Left lung (tissue), 10 donors: ENCODE results near the gene RFK. TPM values are rescaled to one million over a fixed set of nuclear protein-coding genes. Genes with fewer than 3 reads are reported as not detected.

Experiments used
- ATAC-seq: fragments of 200-7000 bp; cut with Tn5 transposase; one replicate; pipeline ENCODE4 v1.9.1; 2020; ENCODE audit warnings: moderate library complexity
- DNase-seq, 4 donors: peaks; one replicate each; pipeline ENCODE4 v3.0.0-alpha.2; 2013 to 2020
- H3K27ac ChIP-seq, 2 donors: fragments of 200-600 bp; sonication (generic) in 1 of 2; one replicate each; pipeline versions ENCODE4 v1.5.0 to v1.8.0; 2020 to 2021
- H3K27me3 ChIP-seq, 2 donors: fragments of 200-600 bp; sonication (generic) in 1 of 2; one replicate each; pipeline versions ENCODE4 v1.5.0 to v1.8.0; 2020 to 2021
- H3K36me3 ChIP-seq, 2 donors: fragments of 200-600 bp; sonication (generic) in 1 of 2; one replicate each; pipeline versions ENCODE4 v1.5.0 to v1.8.0; 2020 to 2021
- H3K4me1 ChIP-seq, 2 donors: fragments of 200-600 bp; one replicate each; pipeline ENCODE4 v1.8.0; 2021
- H3K4me3 ChIP-seq, 2 donors: fragments of 200-600 bp; sonication (generic) in 1 of 2; one replicate each; pipeline versions ENCODE4 v1.5.0 to v1.8.0; 2020 to 2021; ENCODE audit warnings: mild to moderate bottlenecking in 1 of 2
- H3K9me3 ChIP-seq, 2 donors: fragments of 200-600 bp; sonication (generic) in 1 of 2; one replicate each; pipeline versions ENCODE4 v1.5.0 to v1.8.0; 2020 to 2021
- intact Hi-C, 2 donors: fragments of 100-400 bp; cut with DNase I; formaldehyde crosslinking; loops; one replicate each; pipeline versions ENCODE4 v1.11.2 to v1.14.2; 2022
- polyA plus RNA-seq, 6 donors: library from polyadenylated mRNA; unstranded; fragments of 120-200 nt; gene quantifications; one replicate each; pipeline ENCODE4 v1.2.1, GENCODE V29; 2013; ENCODE audit not compliant: insufficient read length in 6 of 6
- total RNA-seq, 2 donors: library from RNA; stranded (reverse); fragmentation: NEBNext Ultra II Directional; extraction: Animal tissue kit (Norgen Biotek cat#: 25700); gene quantifications; one replicate each; pipeline ENCODE4 v1.2.1, GENCODE V29; 2021
- TF ChIP-seq, protein P1 (sequence below), 2 donors: fragments of 200-600 bp; sonication (generic) in 1 of 2; IDR thresholded peaks; one replicate each; pipeline versions ENCODE4 v1.5.0 to v1.8.0; 2021; ENCODE audit warnings: antibody characterized with exemption in 2 of 2
- donor health status: DM: no; HTN: yes; CAD: no.
- donor health status: DM: no; HTN: no; CAD: no.

RFK gene
- total and polyA plus RNA-seq, 8 donors, result 15.4 to 23.3 (median 19.6) TPM

DNA sequence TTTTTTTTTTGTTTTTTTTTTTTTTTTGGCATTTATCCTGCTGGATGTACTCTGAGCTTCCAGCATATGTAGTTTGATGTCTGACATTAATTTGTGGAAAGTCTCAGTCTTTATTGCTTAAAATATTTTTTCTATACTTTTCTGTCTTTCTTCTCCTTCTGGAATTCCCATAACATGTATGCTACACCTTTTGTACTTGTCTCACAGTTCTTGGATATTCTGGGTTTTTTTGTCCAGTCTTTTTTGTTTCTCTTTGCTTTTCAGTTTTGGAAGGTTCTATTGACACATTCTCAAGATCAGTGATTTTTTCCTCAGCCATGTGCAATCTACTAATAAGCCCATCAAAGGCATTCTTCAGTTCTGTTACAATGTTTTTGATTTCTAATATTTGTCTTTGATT, 19.4 kb upstream of the RFK start:
- no peaks in the 10 kb centered on the region for H3K36me3 ChIP-seq
- DNase-seq, result no peak
- ATAC-seq, result no peak
- H3K4me1 ChIP-seq, result no peaks in the 10 kb centered on the region
- no peaks in the 10 kb centered on the region for H3K27me3 ChIP-seq
- peaks cover 0 to 10% of the 10 kb centered on the region in 2 donors for H3K9me3 ChIP-seq
- TF ChIP-seq, protein P1, sequence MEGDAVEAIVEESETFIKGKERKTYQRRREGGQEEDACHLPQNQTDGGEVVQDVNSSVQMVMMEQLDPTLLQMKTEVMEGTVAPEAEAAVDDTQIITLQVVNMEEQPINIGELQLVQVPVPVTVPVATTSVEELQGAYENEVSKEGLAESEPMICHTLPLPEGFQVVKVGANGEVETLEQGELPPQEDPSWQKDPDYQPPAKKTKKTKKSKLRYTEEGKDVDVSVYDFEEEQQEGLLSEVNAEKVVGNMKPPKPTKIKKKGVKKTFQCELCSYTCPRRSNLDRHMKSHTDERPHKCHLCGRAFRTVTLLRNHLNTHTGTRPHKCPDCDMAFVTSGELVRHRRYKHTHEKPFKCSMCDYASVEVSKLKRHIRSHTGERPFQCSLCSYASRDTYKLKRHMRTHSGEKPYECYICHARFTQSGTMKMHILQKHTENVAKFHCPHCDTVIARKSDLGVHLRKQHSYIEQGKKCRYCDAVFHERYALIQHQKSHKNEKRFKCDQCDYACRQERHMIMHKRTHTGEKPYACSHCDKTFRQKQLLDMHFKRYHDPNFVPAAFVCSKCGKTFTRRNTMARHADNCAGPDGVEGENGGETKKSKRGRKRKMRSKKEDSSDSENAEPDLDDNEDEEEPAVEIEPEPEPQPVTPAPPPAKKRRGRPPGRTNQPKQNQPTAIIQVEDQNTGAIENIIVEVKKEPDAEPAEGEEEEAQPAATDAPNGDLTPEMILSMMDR (IDR thresholded peaks at IDR 0.05), result no peak
- intact Hi-C loops, result no loop called here
- no peak overlapping the region for H3K27ac ChIP-seq
- H3K4me3 ChIP-seq, result no peak overlapping the region

DNA sequence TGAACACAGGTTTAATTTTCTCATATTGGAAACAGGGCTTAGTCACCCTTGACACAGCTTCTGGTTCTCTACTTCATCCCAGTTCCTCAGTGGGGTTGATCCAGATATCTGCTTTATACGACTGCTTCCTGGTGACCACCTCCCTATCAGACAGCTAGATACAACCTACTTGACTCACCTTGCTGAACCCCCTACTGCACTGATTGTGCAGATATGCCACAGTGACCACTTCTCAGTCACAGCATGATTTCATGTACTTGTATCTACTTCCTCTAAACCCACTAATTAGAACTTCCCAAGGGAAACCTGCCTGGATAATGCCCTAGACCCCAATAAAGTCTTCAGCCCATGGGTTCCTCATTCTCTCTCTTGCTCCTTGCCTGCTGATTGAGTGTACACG, 18.4 kb upstream of the RFK start:
- intact Hi-C loops, result no loop called here
- Histone ChIP-seq H3K4me3 (no peak overlapping the region), H3K4me1 (no peaks in the 10 kb centered on the region), H3K27ac (no peak overlapping the region), H3K27me3 (no peaks in the 10 kb centered on the region), H3K36me3 (no peaks in the 10 kb centered on the region), H3K9me3 (peaks cover 0 to 10% of the 10 kb centered on the region in 2 donors)
- TF ChIP-seq, protein P1 (IDR thresholded peaks at IDR 0.05), result no peak
- DNase-seq, result no peak
- ATAC-seq, result no peak

DNA sequence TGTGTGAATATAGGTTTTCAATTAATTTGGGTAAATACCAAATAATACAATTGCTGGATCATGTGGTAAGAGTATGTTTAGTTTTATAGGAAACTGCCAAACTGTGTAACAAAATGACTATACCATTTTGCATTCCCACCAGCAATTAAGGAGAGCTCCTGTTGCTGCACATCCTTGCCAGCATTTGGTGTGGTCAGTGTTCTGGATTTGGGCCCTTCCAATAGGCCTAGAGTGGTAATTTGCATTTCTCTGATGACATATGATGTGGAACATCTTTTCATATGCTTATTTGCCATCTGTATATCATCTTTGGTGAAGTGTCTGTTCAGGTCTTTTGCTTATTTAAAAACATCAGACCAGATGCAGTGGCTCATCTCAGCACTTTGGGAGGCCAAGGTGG, 11.6 kb upstream of the RFK start:
- ATAC-seq, result no peak
- no peak overlapping the region for H3K27ac ChIP-seq
- no peaks in the 10 kb centered on the region for H3K27me3 ChIP-seq
- no peaks in the 10 kb centered on the region for H3K36me3 ChIP-seq
- no peak for DNase-seq
- no peak overlapping the region for H3K4me3 ChIP-seq
- H3K4me1 ChIP-seq, result no peaks in the 10 kb centered on the region
- intact Hi-C loops, result no loop called here
- TF ChIP-seq, protein P1 (IDR thresholded peaks at IDR 0.05), result no peak
- no peaks in the 10 kb centered on the region for H3K9me3 ChIP-seq

- H3K27ac ChIP-seq, result no peak overlapping the region
- H3K9me3 ChIP-seq, result no peaks in the 10 kb centered on the region
- intact Hi-C loops, result no loop called here
- no peak overlapping the region for H3K4me3 ChIP-seq
- ATAC-seq, result no peak
- H3K4me1 ChIP-seq, result no peaks in the 10 kb centered on the region
- no peaks in the 10 kb centered on the region for H3K36me3 ChIP-seq
- TF ChIP-seq, protein P1 (IDR thresholded peaks at IDR 0.05), result no peak
- DNase-seq, result no peak
- H3K27me3 ChIP-seq, result no peaks in the 10 kb centered on the region
Observed at GRCh38 chr9:76405340-76405739, 11.1 kb upstream of the RFK start.

- Histone ChIP-seq H3K4me3 (no peak overlapping the region), H3K27ac (no peak overlapping the region), H3K9me3 (no peaks in the 10 kb centered on the region), H3K4me1 (no peaks in the 10 kb centered on the region), H3K27me3 (no peaks in the 10 kb centered on the region), H3K36me3 (no peaks in the 10 kb centered on the region)
- DNase-seq (no peak), ATAC-seq (no peak)
- TF ChIP-seq, protein P1 (IDR thresholded peaks at IDR 0.05), result no peak
- intact Hi-C loops, result no loop called here
Observed at GRCh38 chr9:76404401-76404800, 10.2 kb upstream of the RFK start.
